ENCODE data around the gene GOT1.

DNA sequence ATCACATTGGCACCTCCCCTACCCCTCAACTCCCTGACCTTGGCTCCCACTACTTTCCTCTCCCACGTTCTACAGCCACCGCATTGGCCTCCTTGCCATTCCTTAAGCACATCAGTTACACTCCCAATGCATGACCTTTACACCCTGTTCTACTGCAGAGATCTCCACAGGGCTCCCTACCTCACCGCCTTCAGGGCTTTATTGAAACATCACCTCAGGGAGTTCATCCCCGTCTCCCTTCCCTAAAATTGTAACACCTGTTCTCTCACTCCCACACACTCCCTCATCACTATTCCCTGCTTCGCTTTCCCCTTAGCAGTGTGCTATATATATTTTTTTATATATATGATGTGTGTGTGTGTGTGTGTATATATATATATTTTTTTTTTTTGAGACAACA is 82.8 kb downstream of the GOT1 start:
- no peak for TF ChIP-seq EZH2 (IDR thresholded peaks at IDR 0.05; ENCODE audit: low read length, unreplicated experiment)
- TF ChIP-seq, protein P1, sequence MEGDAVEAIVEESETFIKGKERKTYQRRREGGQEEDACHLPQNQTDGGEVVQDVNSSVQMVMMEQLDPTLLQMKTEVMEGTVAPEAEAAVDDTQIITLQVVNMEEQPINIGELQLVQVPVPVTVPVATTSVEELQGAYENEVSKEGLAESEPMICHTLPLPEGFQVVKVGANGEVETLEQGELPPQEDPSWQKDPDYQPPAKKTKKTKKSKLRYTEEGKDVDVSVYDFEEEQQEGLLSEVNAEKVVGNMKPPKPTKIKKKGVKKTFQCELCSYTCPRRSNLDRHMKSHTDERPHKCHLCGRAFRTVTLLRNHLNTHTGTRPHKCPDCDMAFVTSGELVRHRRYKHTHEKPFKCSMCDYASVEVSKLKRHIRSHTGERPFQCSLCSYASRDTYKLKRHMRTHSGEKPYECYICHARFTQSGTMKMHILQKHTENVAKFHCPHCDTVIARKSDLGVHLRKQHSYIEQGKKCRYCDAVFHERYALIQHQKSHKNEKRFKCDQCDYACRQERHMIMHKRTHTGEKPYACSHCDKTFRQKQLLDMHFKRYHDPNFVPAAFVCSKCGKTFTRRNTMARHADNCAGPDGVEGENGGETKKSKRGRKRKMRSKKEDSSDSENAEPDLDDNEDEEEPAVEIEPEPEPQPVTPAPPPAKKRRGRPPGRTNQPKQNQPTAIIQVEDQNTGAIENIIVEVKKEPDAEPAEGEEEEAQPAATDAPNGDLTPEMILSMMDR (conservative IDR thresholded peaks at IDR 0.05; ENCODE audit: low read depth, low read length): no peak
